HepG2 (cell line): ENCODE data around the gene ADCYAP1R1. TPM values are rescaled to one million over a fixed set of nuclear protein-coding genes. Genes with fewer than 3 reads are reported as not detected.

Experiments
- ATAC-seq: fragments of 200-7000 bp; cut with Tn5 transposase; 3 replicates; pipeline ENCODE4 v1.9.1; 2020; ENCODE audit warnings: mild to moderate bottlenecking, moderate library complexity
- BruUV-seq: library from RNA; stranded (reverse); fragments of 400-500 nt; replicated peaks from 2 replicates; lab custom pipeline; 2021; lab: Mats Ljungman, UMichigan
- CTCF ChIA-PET: fragments of 300-600 bp; formaldehyde crosslinking; extraction: SDS; loops from one replicate; lab custom pipeline; 2021; ENCODE audit warnings: low total read pairs, inconsistent platforms, low intra/inter-chr PET ratio; lab: Yijun Ruan, JAX
- POLR2A ChIA-PET: fragments of 350-600 bp; sonication (Branson Sonifier 250); formaldehyde crosslinking; loops from one replicate; lab custom pipeline; 2020; ENCODE audit warnings: antibody characterized with exemption, inconsistent platforms; lab: Yijun Ruan, JAX
- DNase-seq: peaks from one replicate; pipeline ENCODE4 v3.0.0-alpha.2; 2015; ENCODE audit warnings: low spot score
- FAIRE-seq: peaks from 3 replicates; lab custom pipeline; 2011; peaks lifted over from hg19 to GRCh38; lab: Jason Lieb, UNC
- H2AFZ ChIP-seq: one replicate; pipeline ENCODE4 v1.6.1; 2011; ENCODE audit warnings: low read length, inconsistent platforms
- H3K27ac ChIP-seq: fragments of 300-600 bp; 3 replicates; pipeline ENCODE4 v1.8.0; 2011; ENCODE audit warnings: mixed run types, mild to moderate bottlenecking, mixed read lengths, low read length, inconsistent platforms; ENCODE audit not compliant: insufficient read depth; ENCODE audit errors: extremely low read length
- H3K27me3 ChIP-seq, 2 experiments: fragments of 200-600 bp in 1 of 2; 2 replicates in 1 of 2; 3 replicates in 1 of 2; pipeline versions ENCODE4 v1.6.0 to v1.8.0; 2011; ENCODE audit warnings: low read length in 2 of 2, mild to moderate bottlenecking in 2 of 2, moderate library complexity in 2 of 2, inconsistent platforms in 1 of 2; ENCODE audit not compliant: insufficient read depth in 2 of 2, control insufficient read depth in 1 of 2
- H3K36me3 ChIP-seq, 2 experiments: fragments of 200-600 bp in 1 of 2; replicated peaks in 1 of 2; 2 replicates in 1 of 2; 3 replicates in 1 of 2; pipeline versions ENCODE4 v1.5.1 to v1.8.0; 2011; ENCODE audit warnings: low read length in 2 of 2, inconsistent platforms in 1 of 2; ENCODE audit not compliant: insufficient read depth in 2 of 2, control insufficient read depth in 1 of 2
- H3K4me1 ChIP-seq: 2 replicates; pipeline ENCODE4 v1.5.1; 2012; ENCODE audit warnings: low read length, inconsistent platforms; ENCODE audit not compliant: insufficient read depth
- H3K4me2 ChIP-seq: 2 replicates; pipeline ENCODE4 v1.6.0; 2011; ENCODE audit warnings: low read depth, low read length, inconsistent platforms
- H3K4me3 ChIP-seq, 3 experiments: fragments of 200-600 bp in 1 of 3; sonication (generic), shearing (Covaris generic) in 1 of 3; replicated peaks in 1 of 3; 2 replicates each; pipeline ENCODE4 v1.5.1; 2011 to 2016; ENCODE audit warnings: low read length in 3 of 3, inconsistent platforms in 2 of 3, low read depth in 2 of 3, mild to moderate bottlenecking in 2 of 3, control low read depth in 1 of 3, mixed read lengths in 1 of 3; ENCODE audit not compliant: insufficient read depth in 1 of 3
- H3K79me2 ChIP-seq: one replicate; pipeline ENCODE4 v1.6.1; 2011; ENCODE audit warnings: low read length, inconsistent platforms; ENCODE audit not compliant: insufficient read depth
- H3K9ac ChIP-seq: 2 replicates; pipeline ENCODE4 v1.6.0; 2011; ENCODE audit warnings: mild to moderate bottlenecking, low read depth, low read length, inconsistent platforms; ENCODE audit not compliant: insufficient read depth
- H3K9me3 ChIP-seq: 2 replicates; pipeline ENCODE4 v1.5.1; 2012; ENCODE audit warnings: mild to moderate bottlenecking, low read length
- H4K20me1 ChIP-seq: 2 replicates; pipeline ENCODE4 v1.6.0; 2011; ENCODE audit warnings: inconsistent platforms, mild to moderate bottlenecking, low read length, moderate library complexity; ENCODE audit not compliant: insufficient read depth
- ATM ChIP-seq: fragments of 450-650 bp; IDR thresholded peaks from 2 replicates; pipeline ENCODE4 v1.7.1; 2017; ENCODE audit warnings: mild to moderate bottlenecking, borderline replicate concordance
- CHD2 ChIP-seq: IDR thresholded peaks from 2 replicates; pipeline ENCODE4 v1.6.1; 2011; ENCODE audit warnings: low read depth, low read length, improper control_type of control experiment
- EHMT2 ChIP-seq: fragments of 200-600 bp; sonication (generic); IDR thresholded peaks from 2 replicates; pipeline ENCODE4 v1.7.0; 2017; ENCODE audit warnings: antibody characterized with exemption, low read depth, low read length, borderline replicate concordance
- HHEX ChIP-seq: IDR thresholded peaks from 2 replicates; pipeline ENCODE4 v1.6.1; 2016; ENCODE audit warnings: control low read depth
- KAT8 ChIP-seq: IDR thresholded peaks from 2 replicates; pipeline ENCODE4 v1.6.1; 2016; ENCODE audit warnings: missing genetic modification reagents, missing compliant biosample characterization
- KDM1A ChIP-seq: IDR thresholded peaks from 2 replicates; pipeline ENCODE4 v1.6.1; 2016; ENCODE audit warnings: missing compliant biosample characterization
- KMT2A ChIP-seq: sonication (generic); formaldehyde crosslinking; IDR thresholded peaks from 2 replicates; pipeline ENCODE4 v1.4.0; 2020; ENCODE audit warnings: missing genetic modification reagents
- NFKBIZ ChIP-seq: IDR thresholded peaks from 2 replicates; pipeline ENCODE4 v1.6.1; 2018; ENCODE audit warnings: missing genetic modification reagents, missing compliant biosample characterization
- ZBTB21 ChIP-seq: sonication (generic); formaldehyde crosslinking; IDR thresholded peaks from 2 replicates; pipeline ENCODE4 v1.4.0; 2020; ENCODE audit warnings: missing genetic modification reagents
- ZFYVE20 ChIP-seq: sonication (generic); formaldehyde crosslinking; IDR thresholded peaks from 2 replicates; pipeline ENCODE4 v1.8.0; 2023; ENCODE audit warnings: low read depth, mild to moderate bottlenecking, moderate library complexity, missing genetic modification reagents, borderline replicate concordance
- ZNF556 ChIP-seq: sonication (generic); formaldehyde crosslinking; IDR thresholded peaks from 2 replicates; pipeline ENCODE4 v1.4.0; 2020; ENCODE audit warnings: mild to moderate bottlenecking, missing genetic modification reagents, borderline replicate concordance
- WGBS: methylation state at CpG from one replicate; pipeline ENCODE4 v1.1.6; 2017; ENCODE audit warnings: low lambda C conversion rate; 5-methylcytosine and 5-hydroxymethylcytosine counted together
- in situ Hi-C: cut with HindIII; loops from 2 replicates; pipeline ENCODE4 v1.10.0; 2017; ENCODE audit warnings: low pct_unique_long_range_greater_than_20kb; ENCODE audit not compliant: extremely low pct_ligation_motif_present
- intact Hi-C: fragments of 100-400 bp; cut with micrococcal nuclease; formaldehyde crosslinking; loops from one replicate; pipeline ENCODE4 v1.10.0; 2022; ENCODE audit not compliant: unreplicated experiment
- polyA plus RNA-seq, 8 experiments: library from polyadenylated mRNA; depleted of rRNA in 3 of 8; stranded (reverse) in 7 of 8; unstranded in 1 of 8; fragments of >200 nt; fragmentation: Illumina TruSeq in 4 of 8; extraction: Trizol in 4 of 8; gene quantifications; 2 replicates each; pipeline versions ENCODE4 v1.2.1 to v1.2.3, GENCODE V29; 2011 to 2016; ENCODE audit warnings: low read depth in 4 of 8, missing spikeins in 1 of 8, mixed read lengths in 1 of 8; ENCODE audit not compliant: insufficient read depth in 1 of 8
- total RNA-seq, 5 experiments: library from RNA; depleted of rRNA; stranded (reverse); fragments of >200 nt; fragmentation: Illumina TruSeq; extraction: Trizol; gene quantifications; 2 replicates each; pipeline ENCODE4 v1.2.3, GENCODE V29; 2016; ENCODE audit warnings: low read depth in 1 of 5
- TF ChIP-seq, protein P1 (sequence below): sonication (generic); formaldehyde crosslinking; IDR thresholded peaks from 2 replicates; pipeline ENCODE4 v1.5.0; 2020; ENCODE audit warnings: missing genetic modification reagents, mild to moderate bottlenecking, borderline replicate concordance
- TF ChIP-seq, protein P2 (sequence below): sonication (generic); formaldehyde crosslinking; IDR thresholded peaks from 2 replicates; pipeline ENCODE4 v1.4.0; 2020; ENCODE audit warnings: missing genetic modification reagents, borderline replicate concordance
- TF ChIP-seq, protein P3 (sequence below): sonication (generic); formaldehyde crosslinking; IDR thresholded peaks from 2 replicates; pipeline ENCODE4 v1.5.0; 2020; ENCODE audit warnings: missing genetic modification reagents
- TF ChIP-seq, protein P4 (sequence below): sonication (generic); formaldehyde crosslinking; IDR thresholded peaks from 2 replicates; pipeline ENCODE4 v1.4.0; 2020; ENCODE audit warnings: missing genetic modification reagents, mild to moderate bottlenecking, borderline replicate concordance
- TF ChIP-seq, protein P5 (sequence below): IDR thresholded peaks from 2 replicates; pipeline ENCODE4 v1.6.1; 2016; ENCODE audit warnings: missing compliant biosample characterization, missing genetic modification reagents, borderline replicate concordance

ADCYAP1R1 gene
- total and polyA plus RNA-seq, 2 of the 13 experiments (the other 11 are each of a cell fraction or from before 2014, with no cell fraction given) = not detected

DNA sequence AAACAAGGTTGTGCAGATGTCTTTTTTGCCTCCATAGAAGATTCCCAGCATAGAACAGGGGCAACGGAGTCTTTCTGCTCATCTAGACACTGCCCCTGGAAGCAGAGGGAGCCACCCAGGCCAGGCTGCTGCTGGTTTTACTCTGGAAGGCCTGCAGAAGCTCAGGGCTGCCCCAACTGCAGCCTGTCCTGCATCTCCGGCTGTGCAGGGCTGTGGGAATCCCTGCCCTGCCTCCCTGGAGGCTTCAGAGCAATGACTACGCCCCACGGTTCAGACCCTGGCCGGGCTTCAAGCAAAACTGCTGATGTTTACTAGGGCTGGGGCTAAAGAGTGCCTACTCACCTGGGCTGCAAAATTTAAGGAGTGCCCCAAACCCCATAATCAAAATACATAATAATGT, 44.5 kb upstream of the ADCYAP1R1 start (continued):
- TF ChIP-seq CHD2 = no peak
- no peak for TF ChIP-seq NFKBIZ (CRISPR knock-in tag)
- no peak for TF ChIP-seq ZFYVE20 (CRISPR knock-in tag)
- TF ChIP-seq KAT8 = no peak

DNA sequence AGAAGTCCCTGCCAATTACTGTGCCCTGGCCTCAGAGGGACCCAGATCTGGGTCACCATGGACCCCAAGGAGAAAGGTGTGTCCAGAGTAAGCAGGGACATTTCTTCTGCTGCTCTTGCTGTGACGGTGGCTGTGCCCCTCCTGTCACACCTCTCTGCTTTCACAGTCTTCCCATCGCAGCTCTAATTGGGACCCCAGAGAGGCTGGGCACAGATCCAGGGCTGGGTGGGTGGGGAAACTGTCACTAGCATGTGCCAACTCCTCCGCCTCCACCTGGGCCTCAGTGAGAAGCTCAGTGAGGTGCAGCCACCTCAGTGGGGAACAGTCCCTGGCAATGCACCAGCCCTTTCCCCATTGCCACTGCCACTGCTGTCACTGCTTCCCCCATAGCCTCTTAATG, 37.3 kb upstream of the ADCYAP1R1 start:
- ATAC-seq = no peak
- no peak overlapping the region for H3K4me2 ChIP-seq
- POLR2A ChIA-PET = no interaction called here
- no peaks in the 10 kb centered on the region for H3K79me2 ChIP-seq
- TF ChIP-seq, protein P1, sequence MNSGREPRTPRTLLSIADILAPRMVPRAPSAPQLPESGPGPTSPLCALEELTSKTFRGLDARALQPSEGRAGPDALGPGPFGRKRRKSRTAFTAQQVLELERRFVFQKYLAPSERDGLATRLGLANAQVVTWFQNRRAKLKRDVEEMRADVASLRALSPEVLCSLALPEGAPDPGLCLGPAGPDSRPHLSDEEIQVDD (CRISPR knock-in tag) = no peak
- no peak for TF ChIP-seq ZNF556
- TF ChIP-seq, protein P2, sequence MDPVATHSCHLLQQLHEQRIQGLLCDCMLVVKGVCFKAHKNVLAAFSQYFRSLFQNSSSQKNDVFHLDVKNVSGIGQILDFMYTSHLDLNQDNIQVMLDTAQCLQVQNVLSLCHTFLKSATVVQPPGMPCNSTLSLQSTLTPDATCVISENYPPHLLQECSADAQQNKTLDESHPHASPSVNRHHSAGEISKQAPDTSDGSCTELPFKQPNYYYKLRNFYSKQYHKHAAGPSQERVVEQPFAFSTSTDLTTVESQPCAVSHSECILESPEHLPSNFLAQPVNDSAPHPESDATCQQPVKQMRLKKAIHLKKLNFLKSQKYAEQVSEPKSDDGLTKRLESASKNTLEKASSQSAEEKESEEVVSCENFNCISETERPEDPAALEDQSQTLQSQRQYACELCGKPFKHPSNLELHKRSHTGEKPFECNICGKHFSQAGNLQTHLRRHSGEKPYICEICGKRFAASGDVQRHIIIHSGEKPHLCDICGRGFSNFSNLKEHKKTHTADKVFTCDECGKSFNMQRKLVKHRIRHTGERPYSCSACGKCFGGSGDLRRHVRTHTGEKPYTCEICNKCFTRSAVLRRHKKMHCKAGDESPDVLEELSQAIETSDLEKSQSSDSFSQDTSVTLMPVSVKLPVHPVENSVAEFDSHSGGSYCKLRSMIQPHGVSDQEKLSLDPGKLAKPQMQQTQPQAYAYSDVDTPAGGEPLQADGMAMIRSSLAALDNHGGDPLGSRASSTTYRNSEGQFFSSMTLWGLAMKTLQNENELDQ (CRISPR knock-in tag) = no peak
- no peak for TF ChIP-seq NFKBIZ (CRISPR knock-in tag)
- TF ChIP-seq, protein P3, sequence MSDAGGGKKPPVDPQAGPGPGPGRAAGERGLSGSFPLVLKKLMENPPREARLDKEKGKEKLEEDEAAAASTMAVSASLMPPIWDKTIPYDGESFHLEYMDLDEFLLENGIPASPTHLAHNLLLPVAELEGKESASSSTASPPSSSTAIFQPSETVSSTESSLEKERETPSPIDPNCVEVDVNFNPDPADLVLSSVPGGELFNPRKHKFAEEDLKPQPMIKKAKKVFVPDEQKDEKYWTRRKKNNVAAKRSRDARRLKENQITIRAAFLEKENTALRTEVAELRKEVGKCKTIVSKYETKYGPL (CRISPR knock-in tag) = no peak
- TF ChIP-seq HHEX = no peak
- TF ChIP-seq KMT2A (CRISPR knock-in tag) = no peak
- no peak for TF ChIP-seq EHMT2
- no peak for TF ChIP-seq ATM
- no peak for TF ChIP-seq ZBTB21 (CRISPR knock-in tag)
- TF ChIP-seq, protein P4, sequence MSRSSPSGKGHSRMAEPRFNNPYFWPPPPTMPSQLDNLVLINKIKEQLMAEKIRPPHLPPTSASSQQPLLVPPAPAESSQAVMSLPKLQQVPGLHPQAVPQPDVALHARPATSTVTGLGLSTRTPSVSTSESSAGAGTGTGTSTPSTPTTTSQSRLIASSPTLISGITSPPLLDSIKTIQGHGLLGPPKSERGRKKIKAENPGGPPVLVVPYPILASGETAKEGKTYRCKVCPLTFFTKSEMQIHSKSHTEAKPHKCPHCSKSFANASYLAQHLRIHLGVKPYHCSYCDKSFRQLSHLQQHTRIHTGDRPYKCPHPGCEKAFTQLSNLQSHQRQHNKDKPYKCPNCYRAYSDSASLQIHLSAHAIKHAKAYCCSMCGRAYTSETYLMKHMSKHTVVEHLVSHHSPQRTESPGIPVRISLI = no peak
- TF ChIP-seq KDM1A (CRISPR knock-in tag) = no peak
- TF ChIP-seq, protein P5, sequence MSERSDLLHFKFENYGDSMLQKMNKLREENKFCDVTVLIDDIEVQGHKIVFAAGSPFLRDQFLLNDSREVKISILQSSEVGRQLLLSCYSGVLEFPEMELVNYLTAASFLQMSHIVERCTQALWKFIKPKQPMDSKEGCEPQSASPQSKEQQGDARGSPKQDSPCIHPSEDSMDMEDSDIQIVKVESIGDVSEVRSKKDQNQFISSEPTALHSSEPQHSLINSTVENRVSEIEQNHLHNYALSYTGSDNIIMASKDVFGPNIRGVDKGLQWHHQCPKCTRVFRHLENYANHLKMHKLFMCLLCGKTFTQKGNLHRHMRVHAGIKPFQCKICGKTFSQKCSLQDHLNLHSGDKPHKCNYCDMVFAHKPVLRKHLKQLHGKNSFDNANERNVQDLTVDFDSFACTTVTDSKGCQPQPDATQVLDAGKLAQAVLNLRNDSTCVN (CRISPR knock-in tag) = no peak
- TF ChIP-seq, all 625 proteins: peak for 0
- DNase-seq (no peak), FAIRE-seq (no peak)
- H3K27me3 ChIP-seq = peaks cover 0 to 2% of the 10 kb centered on the region in 2 experiments; a peak in 3 of 5 replicates
- H3K27ac ChIP-seq = no peak overlapping the region
- BruUV-seq = no TSS peak
- no peaks in the 10 kb centered on the region for H3K9me3 ChIP-seq
- intact Hi-C loops = no loop called here
- H3K4me1 ChIP-seq = no peaks in the 10 kb centered on the region
- CTCF ChIA-PET = no interaction called here
- in situ Hi-C loops = no loop called here
- H4K20me1 ChIP-seq = no peaks in the 10 kb centered on the region
- WGBS = 0% methylated on average over 2 of the region's 3 CpGs
- no peak overlapping the region for H2AFZ ChIP-seq
- H3K9ac ChIP-seq = no peak overlapping the region
- H3K4me3 ChIP-seq = no peak overlapping the region
- no peaks in the 10 kb centered on the region for H3K36me3 ChIP-seq
